ENCODE results near the gene MARS1.

The MARS1 gene

DNA sequence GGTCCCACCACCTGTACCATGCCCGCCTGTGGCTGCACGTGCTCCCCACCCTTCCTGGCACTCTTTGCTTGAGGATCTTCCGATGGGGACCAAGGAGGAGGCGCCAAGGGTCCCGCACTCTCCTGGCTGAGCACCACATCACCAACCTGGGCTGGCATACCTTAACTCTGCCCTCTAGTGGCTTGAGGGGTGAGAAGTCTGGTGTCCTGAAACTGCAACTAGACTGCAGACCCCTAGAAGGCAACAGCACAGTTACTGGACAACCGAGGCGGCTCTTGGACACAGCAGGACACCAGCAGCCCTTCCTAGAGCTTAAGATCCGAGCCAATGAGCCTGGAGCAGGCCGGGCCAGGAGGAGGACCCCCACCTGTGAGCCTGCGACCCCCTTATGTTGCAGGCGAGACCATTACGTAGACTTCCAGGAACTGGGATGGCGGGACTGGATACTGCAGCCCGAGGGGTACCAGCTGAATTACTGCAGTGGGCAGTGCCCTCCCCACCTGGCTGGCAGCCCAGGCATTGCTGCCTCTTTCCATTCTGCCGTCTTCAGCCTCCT lies 31.6 kb upstream of the MARS1 start:
- intact Hi-C loops (cut with DNase I) = no loop called here
- DNase-seq = peak in 1 of 10 donors; percentile 69

DNA sequence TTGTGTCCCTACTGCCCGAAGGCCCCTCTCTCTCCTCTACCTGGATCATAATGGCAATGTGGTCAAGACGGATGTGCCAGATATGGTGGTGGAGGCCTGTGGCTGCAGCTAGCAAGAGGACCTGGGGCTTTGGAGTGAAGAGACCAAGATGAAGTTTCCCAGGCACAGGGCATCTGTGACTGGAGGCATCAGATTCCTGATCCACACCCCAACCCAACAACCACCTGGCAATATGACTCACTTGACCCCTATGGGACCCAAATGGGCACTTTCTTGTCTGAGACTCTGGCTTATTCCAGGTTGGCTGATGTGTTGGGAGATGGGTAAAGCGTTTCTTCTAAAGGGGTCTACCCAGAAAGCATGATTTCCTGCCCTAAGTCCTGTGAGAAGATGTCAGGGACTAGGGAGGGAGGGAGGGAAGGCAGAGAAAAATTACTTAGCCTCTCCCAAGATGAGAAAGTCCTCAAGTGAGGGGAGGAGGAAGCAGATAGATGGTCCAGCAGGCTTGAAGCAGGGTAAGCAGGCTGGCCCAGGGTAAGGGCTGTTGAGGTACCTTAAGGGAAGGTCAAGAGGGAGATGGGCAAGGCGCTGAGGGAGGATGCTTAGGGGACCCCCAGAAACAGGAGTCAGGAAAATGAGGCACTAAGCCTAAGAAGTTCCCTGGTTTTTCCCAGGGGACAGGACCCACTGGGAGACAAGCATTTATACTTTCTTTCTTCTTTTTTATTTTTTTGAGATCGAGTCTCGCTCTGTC lies 31.0 kb upstream of the MARS1 start:
- peak in 1 of 10 donors; percentile 30 for DNase-seq
- intact Hi-C loops (cut with DNase I) = no loop called here

DNA sequence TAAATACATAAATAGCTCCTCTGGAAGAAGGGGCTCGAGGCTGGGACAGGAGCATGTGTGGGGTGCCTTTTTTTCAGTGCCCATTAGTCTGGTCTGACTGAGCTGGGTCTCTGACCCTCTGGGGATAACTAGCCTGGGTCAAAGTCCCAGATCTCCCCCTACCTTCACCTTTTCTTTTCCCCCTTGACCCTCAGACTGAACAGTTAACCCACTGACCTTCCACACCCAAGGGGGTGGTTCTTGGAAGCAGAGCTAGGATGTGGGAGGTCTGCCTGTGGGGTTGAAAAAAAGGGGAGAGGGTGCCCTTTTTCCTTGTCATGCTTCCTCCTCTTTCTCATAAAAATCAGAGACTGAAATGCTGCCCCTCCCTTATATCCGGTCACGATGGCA lies 29.2 kb upstream of the MARS1 start:
- no peak for DNase-seq
- intact Hi-C loops (cut with DNase I) = loop anchor here (2.0 kb wide), 1 partner anchor 30 kb away; the partner anchor contains the start of gene MARS1

DNA sequence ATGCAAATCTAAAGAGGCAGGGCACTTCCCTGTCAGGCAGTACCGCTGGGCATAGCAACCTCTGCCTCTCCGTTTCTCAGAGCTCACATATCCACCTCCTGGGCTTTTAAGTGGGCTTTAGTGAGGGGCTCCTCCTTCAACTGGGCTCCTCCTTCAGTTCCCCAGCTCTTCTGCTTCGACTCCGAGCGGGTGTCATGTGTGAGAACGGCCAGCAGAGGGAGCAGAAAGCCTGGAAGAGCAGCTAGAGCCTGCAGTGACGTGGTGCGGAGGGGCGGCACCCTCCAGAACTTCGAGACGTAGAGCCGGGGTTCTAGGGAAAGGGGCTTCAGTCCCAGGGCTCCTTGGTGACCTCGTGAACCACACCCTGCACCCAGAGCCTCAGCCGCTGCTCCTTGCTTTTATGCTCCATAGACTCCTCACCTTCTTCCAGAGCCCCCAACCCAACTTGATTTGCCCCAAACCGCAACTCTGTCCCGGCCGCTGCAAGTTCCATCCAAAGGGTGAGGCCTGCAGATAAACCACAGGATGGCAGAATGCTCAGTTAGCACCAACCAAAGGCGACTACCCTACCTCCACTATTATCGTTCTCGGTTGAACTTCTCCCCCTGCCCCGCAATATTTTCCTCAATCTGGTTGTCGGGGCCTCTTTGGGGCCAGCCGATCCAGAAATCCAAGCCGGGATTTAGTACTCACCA lies 28.7 kb upstream of the MARS1 start:
- peak; percentile 89 to 98 (median 94) for DNase-seq
- intact Hi-C loops (cut with DNase I) = loop anchor here (2.0 kb wide), 1 partner anchor 30 kb away; the partner anchor contains the start of gene MARS1

DNA sequence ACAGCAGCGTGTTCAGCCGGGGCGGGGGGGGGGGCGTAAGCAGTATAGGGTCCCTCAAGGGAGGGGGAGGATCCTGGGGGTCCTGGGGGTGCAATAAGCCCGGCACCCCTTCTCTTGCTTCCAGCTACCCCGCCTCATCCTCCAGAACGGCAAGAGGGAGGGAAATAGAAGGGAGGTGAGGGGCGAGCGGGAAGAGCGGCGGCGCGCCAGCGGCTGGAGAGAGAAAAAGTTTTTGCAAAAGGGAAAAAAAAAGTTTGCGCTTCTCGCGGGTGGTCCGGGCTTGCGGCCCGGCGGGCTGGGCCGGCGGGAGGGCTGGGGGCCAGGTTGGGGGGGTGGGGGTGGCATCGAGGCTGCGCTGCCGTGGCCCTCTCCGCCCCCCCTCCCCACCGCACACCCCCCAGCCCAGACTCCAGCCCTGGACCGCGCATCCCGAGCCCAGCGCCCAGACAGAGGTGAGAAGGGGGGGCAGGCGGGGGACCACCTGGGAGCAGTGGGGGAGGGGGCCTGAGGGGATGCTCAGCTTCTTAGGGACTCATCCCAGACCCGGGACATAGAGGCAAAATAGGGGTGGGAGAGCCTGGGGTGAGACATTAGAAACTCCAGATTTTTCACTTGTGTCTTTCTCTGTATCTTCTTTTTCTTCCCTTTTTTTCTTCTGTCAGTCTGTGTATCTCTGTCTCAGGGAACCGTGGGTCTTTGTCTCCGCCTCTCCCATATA lies 28.0 kb upstream of the MARS1 start, which contains the start of gene GLI1:
TSS of gene GLI1 (plus strand) at position 36 of the 718 bp plus-strand sequence. CDS start 3,907 bp downstream, outside the sequence.
- intact Hi-C loops (cut with DNase I) = loop anchor here (2.0 kb wide), 1 partner anchor 29 kb away; the partner anchor contains the start of gene MARS1
- DNase-seq = no peak

DNA sequence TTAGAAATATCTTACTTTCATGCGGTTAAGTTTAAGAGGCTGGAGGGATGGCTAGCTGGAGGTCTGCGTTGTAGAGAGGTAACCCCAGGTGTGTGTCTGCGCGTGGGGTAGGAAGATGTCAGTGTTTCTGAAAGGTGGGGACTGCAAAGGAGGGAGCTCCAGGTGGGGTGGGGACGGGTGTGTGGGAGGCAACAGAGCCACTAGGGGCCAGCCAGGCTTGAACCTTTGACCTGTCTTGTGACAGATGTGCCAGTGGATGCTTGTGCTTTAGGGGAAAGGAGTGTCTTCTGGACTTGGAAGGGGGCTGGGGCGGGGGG lies 27.4 kb upstream of the MARS1 start:
- intact Hi-C loops (cut with DNase I) = no loop called here
- DNase-seq = no peak

DNA sequence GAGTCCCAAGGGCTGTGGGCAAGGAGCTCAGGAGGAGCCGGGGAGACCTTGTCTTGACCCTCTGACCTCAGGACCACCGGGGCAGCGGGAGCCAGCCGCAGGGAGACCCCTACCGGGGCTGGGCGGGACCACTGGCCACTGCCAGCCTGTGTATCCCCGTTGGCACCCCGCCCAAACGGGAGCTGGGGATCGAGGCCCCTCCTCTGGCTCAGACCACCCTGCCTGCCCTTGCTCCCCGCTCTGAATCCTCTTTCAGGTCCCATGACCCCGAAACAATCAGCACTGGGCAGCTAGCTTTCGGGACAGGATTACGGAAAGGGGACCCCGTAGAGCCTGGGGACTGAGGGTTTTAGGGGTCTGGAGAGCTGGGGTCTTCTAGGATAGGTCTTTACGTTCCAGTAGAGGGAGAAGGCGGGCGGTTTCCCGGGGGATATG lies 27.0 kb upstream of the MARS1 start:
- intact Hi-C loops (cut with DNase I) = no loop called here
- peak in 1 of 10 donors; percentile 59 for DNase-seq

DNA sequence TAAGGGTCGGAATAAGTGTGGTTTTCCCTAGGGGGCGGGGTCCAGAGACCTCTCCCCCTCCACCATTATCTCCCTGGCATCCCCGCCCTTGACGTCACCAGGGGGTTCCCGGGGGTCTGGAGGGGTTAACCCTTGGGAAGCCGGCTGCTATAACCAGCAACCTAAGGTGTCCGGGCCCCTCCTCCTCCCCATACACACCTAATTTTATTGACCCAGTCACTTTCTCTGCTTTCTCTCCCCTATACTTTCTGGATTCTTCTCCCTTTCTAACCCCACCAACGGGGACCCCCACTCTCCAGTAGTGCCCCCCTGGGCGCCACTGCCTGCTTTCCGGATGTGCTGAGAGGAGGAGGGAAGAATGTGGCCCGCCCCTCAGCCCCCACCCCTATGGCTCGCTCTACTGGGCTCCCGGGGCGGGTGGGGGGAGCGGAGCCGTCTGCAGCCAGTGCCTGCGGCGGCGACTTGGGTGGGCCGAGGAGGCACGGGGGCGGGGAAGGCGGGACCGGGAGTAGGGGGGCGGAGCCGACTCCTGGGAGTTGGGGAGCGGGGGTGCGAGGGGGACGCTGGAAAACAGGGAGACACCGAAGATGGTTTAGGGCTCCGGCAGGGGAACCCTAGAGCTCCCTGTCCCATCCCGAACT lies 26.5 kb upstream of the MARS1 start:
- DNase-seq = peak in 3 of 10 donors; percentile 29 to 77 (median 40)

DNA sequence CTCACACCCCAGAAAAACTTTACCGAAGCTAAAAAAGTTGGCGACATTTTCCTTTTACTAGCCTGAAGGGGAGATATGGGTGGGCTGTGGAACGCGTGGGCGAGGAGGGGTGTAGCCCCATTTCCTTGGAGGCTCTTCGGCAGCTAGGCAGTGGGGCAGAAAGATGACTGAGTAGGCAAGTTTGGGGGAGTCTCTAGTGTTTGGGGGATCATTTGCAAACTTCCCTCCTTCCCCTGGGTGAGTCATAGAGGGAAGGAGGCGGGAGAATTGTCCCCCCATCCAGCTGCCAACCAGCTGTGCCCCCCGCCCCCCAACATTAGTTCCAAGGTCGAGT lies 26.0 kb upstream of the MARS1 start:
- DNase-seq = no peak
- intact Hi-C loops (cut with DNase I) = no loop called here

More for the DNA sequence above, 26.5 kb upstream of the MARS1 start:
- intact Hi-C loops (cut with DNase I) = no loop called here

DNA sequence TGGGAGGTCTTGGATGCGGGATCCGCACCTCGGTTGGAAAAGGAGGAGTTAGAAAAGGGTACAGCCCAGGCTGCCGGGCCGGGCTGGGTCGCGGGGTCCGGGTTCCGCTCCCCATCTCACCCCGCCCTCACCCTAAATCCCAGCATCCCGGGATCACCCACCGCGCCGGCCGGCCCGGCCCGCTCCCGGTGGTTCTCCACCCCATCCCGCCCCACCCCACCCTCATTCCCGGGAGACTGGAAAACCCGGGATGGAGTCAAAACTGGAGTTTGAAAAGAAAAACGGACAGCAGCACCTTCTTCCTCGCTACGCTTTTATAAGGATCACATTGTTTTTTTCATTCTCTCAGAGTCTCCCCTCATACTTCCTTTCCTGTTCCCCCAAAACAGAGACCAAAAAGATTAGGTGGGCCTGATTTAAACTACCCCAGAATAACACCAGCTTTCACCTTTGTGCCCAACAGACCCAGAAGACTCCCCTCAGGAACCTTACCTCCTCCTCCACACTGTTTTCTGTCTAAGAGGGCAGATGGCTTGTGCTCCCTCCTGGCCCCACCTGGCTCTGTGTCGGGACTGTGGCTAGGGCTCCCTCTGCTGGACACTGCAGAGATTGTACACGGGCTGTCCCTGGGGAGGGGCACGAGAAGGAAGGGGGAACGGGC lies 25.5 kb upstream of the MARS1 start:
- intact Hi-C loops (cut with DNase I) = no loop called here
- peak; percentile 65 to 96 (median 79) for DNase-seq

DNA sequence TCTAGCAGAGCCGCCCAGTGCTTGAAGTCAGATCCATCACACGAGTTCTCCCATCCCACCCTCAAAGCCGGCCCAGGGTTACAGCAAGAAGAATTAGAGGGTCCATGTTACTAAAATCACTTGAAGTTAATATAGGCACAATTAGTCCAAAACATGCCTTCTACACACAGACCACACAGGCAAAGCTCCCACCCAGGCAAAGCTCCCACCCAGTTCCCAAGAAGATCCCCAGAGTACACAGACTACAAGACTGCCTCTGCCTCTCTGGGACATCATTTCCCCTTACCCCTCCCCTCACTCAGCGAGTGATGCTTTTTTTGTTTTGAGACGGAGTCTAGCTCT lies 25.0 kb upstream of the MARS1 start:
- DNase-seq = no peak
- intact Hi-C loops (cut with DNase I) = no loop called here

DNA sequence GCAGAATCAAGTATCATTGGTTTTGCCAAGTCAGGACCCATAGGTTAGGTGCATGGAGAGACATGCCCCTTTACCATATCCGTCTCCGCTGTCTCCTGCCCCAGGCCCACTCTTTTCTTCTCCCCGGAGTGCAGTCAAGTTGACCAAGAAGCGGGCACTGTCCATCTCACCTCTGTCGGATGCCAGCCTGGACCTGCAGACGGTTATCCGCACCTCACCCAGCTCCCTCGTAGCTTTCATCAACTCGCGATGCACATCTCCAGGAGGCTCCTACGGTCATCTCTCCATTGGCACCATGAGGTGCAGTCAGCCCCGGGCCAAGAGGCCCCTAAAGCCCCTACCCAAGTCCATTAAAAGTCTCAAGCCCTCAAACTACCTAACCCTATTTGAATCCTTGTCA lies 23.3 kb upstream of the MARS1 start:
- DNase-seq = peak in 1 of 10 donors; percentile 44
- intact Hi-C loops (cut with DNase I) = no loop called here

DNA sequence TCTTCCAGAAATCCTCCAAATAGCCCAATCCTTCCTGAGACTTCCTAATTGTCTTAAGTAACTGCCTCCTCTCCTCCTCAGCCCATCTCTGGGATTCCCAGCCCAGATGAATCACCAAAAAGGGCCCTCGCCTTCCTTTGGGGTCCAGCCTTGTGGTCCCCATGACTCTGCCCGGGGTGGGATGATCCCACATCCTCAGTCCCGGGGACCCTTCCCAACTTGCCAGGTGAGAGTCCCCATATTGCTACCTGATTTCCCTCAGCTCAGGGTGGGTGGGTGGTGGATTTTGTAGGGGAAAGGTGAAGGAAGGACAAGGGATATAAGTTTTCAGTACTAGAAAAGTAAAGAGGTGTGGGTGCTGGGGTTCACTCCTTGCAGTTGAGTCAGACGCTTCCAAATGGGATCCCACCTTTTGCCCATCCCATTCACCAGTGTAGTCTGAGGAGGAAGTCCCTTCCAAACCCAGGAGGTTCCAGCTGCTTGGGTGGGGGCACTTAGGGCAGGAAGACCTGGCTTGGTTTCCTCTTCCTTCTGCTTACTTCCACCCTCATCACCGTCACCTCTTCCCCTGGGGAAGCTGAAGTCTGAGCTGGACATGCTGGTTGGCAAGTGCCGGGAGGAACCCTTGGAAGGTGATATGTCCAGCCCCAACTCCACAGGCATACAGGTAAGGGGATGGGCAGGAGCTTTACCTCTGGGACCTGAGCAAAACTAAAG lies 22.7 kb upstream of the MARS1 start:
- intact Hi-C loops (cut with DNase I) = no loop called here
- DNase-seq = peak in 1 of 10 donors; percentile 31

DNA sequence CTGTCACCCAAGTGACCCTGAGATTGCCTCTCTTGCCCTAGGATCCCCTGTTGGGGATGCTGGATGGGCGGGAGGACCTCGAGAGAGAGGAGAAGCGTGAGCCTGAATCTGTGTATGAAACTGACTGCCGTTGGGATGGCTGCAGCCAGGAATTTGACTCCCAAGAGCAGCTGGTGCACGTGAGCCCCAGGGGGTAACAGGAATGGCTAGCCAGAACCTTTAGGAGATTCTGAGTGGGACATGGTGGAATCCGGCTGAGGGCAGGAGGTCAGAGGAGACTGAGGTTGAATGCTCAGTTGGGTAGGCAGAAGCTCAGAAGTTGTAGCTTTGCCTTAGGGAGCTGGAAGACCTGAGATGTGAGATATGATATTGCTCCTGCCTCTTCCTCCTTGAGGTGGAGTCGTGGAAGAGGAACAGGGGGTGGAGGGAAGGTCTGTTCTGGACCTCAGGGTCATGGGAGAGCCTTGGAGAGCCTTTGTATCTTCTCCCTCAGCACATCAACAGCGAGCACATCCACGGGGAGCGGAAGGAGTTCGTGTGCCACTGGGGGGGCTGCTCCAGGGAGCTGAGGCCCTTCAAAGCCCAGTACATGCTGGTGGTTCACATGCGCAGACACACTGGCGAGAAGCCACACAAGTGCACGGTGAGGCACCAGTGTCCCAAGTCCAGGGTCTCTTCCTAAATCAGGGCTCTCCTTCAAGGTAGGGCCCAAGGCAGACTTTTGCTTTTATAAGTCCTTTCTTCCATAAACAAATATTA lies 21.9 kb upstream of the MARS1 start:
- intact Hi-C loops (cut with DNase I) = no loop called here
- DNase-seq = no peak

DNA sequence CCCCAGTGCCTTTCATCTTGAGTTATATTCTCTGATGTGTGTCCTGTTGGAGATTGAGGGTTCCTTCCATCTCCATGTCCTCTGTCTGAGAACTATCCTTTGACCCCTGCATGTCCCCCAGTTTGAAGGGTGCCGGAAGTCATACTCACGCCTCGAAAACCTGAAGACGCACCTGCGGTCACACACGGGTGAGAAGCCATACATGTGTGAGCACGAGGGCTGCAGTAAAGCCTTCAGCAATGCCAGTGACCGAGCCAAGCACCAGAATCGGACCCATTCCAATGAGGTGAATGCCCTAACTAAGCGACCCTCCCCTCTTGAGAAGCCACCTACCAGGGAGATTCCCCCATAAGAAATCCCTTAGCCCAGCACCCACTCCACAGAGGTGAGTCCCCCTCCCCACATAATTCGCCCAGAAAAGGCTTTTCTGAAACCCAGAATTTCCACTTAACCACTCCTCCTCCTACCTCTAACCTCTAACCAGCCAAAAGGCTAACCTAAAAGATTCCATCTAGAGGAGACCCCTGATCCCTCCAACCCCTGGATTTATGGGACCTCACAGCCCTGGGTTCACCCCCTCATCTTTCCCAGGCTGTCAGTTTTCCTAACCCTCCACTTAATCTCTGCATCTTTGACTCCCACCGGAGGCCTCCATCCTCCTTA lies 20.5 kb upstream of the MARS1 start:
- intact Hi-C loops (cut with DNase I) = no loop called here
- no peak for DNase-seq

DNA sequence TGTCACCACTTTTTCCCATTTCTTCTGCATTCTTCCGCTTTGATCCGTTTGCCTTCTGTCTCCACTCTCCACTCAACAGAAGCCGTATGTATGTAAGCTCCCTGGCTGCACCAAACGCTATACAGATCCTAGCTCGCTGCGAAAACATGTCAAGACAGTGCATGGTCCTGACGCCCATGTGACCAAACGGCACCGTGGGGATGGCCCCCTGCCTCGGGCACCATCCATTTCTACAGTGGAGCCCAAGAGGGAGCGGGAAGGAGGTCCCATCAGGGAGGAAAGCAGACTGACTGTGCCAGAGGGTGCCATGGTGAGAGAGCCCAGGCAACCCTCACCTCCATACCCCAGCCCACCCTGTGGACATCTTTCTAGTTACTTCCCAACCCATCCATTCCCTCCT lies 20.0 kb upstream of the MARS1 start:
- DNase-seq = no peak

DNA sequence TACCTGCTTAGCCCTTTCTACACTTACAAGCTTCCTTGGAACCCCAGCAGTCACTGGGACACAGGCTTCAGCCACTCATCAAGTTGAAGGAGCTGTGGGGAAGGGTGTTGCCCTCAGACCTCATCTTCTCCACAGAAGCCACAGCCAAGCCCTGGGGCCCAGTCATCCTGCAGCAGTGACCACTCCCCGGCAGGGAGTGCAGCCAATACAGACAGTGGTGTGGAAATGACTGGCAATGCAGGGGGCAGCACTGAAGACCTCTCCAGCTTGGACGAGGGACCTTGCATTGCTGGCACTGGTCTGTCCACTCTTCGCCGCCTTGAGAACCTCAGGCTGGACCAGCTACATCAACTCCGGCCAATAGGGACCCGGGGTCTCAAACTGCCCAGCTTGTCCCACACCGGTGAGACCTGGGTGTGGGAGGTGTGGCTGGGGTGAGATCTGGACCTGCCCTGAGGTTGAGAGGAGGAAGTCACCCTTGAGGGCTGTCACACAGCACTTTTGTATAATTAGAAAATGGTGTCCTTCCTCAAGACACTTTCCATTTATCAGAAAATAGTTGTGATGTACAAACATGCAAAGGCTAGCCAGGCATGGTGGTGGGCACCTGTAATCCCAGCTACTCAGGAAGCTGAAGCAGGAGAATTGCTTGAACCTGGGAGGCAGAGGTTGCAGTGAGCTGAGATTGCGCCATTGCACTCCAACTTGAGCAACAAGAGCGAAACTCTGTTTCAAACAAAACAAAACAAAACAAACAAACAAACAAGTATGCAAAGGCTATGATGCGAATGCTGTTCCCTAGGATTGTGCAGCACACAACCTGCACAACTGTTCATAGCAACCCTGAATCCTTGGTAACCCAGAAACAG lies 18.3 kb upstream of the MARS1 start:
- peak in 1 of 10 donors; percentile 66 for DNase-seq
- intact Hi-C loops (cut with DNase I) = no loop called here

More for the DNA sequence above, 20.0 kb upstream of the MARS1 start:
- intact Hi-C loops (cut with DNase I) = no loop called here
